ENCODE measurements around the gene SLC9A8. TPM values are rescaled to one million over a fixed set of nuclear protein-coding genes. Genes with fewer than 3 reads are reported as not detected.

Gene SLC9A8
- total and polyA plus RNA-seq, 9 of the 15 experiments (the other 6 are each of a cell fraction or from before 2014, with no cell fraction given), result 0.56 to 9.7 (median 5.0) TPM

DNA sequence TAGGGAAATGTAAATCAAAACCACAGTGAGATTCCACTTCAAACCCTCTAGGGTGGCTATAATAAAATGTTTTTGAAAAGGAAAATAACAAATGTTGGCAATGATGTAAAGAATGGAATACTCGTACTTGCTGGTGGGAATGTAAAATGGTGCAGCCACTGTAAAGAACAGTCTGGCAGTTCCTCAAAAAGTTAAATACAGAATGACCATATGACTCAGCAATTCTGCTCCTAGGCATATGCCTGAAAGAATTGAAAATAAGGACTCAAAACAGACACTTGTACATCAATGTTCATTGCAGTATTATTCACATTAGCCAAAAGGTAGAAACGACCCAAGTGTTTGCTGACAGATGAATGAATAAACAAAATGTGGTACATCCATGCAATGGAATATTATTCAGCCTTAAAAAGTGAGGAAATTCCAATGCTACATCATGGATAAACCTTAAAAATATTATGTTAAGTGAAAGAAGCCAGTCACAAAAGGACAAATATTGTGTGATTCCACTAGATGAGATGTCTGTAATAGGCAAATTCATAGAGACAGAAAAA lies 113.3 kb downstream of the SLC9A8 start (continued):
- TF ChIP-seq, protein P1, sequence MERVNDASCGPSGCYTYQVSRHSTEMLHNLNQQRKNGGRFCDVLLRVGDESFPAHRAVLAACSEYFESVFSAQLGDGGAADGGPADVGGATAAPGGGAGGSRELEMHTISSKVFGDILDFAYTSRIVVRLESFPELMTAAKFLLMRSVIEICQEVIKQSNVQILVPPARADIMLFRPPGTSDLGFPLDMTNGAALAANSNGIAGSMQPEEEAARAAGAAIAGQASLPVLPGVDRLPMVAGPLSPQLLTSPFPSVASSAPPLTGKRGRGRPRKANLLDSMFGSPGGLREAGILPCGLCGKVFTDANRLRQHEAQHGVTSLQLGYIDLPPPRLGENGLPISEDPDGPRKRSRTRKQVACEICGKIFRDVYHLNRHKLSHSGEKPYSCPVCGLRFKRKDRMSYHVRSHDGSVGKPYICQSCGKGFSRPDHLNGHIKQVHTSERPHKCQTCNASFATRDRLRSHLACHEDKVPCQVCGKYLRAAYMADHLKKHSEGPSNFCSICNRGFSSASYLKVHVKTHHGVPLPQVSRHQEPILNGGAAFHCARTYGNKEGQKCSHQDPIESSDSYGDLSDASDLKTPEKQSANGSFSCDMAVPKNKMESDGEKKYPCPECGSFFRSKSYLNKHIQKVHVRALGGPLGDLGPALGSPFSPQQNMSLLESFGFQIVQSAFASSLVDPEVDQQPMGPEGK (CRISPR knock-in tag; IDR thresholded peaks at IDR 0.05; ENCODE audit: borderline replicate concordance), result no peak
- no peak for TF ChIP-seq NFXL1 (CRISPR knock-in tag; IDR thresholded peaks at IDR 0.05)
- TF ChIP-seq, protein P2, sequence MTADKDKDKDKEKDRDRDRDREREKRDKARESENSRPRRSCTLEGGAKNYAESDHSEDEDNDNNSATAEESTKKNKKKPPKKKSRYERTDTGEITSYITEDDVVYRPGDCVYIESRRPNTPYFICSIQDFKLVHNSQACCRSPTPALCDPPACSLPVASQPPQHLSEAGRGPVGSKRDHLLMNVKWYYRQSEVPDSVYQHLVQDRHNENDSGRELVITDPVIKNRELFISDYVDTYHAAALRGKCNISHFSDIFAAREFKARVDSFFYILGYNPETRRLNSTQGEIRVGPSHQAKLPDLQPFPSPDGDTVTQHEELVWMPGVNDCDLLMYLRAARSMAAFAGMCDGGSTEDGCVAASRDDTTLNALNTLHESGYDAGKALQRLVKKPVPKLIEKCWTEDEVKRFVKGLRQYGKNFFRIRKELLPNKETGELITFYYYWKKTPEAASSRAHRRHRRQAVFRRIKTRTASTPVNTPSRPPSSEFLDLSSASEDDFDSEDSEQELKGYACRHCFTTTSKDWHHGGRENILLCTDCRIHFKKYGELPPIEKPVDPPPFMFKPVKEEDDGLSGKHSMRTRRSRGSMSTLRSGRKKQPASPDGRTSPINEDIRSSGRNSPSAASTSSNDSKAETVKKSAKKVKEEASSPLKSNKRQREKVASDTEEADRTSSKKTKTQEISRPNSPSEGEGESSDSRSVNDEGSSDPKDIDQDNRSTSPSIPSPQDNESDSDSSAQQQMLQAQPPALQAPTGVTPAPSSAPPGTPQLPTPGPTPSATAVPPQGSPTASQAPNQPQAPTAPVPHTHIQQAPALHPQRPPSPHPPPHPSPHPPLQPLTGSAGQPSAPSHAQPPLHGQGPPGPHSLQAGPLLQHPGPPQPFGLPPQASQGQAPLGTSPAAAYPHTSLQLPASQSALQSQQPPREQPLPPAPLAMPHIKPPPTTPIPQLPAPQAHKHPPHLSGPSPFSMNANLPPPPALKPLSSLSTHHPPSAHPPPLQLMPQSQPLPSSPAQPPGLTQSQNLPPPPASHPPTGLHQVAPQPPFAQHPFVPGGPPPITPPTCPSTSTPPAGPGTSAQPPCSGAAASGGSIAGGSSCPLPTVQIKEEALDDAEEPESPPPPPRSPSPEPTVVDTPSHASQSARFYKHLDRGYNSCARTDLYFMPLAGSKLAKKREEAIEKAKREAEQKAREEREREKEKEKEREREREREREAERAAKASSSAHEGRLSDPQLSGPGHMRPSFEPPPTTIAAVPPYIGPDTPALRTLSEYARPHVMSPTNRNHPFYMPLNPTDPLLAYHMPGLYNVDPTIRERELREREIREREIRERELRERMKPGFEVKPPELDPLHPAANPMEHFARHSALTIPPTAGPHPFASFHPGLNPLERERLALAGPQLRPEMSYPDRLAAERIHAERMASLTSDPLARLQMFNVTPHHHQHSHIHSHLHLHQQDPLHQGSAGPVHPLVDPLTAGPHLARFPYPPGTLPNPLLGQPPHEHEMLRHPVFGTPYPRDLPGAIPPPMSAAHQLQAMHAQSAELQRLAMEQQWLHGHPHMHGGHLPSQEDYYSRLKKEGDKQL (CRISPR knock-in tag; IDR thresholded peaks at IDR 0.05; ENCODE audit: borderline replicate concordance), result no peak

Measured in K562 (cell line).